Astrocyte (in vitro differentiated cells and primary cell): ENCODE measurements around the gene IQUB. TPM values are rescaled to one million over a fixed set of nuclear protein-coding genes. Genes with fewer than 3 reads are reported as not detected.
A peak's percentile ranks its signal among the peaks of the same experiment; 100 is the strongest.

ENCODE experiments used
- DNase-seq: peaks from one replicate; pipeline ENCODE4 v3.0.0-alpha.2; 2010; ENCODE audit warnings: low read depth
- FAIRE-seq: peaks from 2 replicates; lab custom pipeline; 2011; peaks lifted over from hg19 to GRCh38; lab: Jason Lieb, UNC
- H2AFZ ChIP-seq: 2 replicates; pipeline ENCODE4 v1.6.0; 2012; ENCODE audit warnings: low read depth, low read length, inconsistent platforms
- H3K27ac ChIP-seq: 2 replicates; pipeline ENCODE4 v1.5.1; 2011; ENCODE audit warnings: low read depth, low read length, inconsistent platforms
- H3K27me3 ChIP-seq: 2 replicates; pipeline ENCODE4 v1.6.0; 2011; ENCODE audit warnings: low read length, inconsistent platforms; ENCODE audit not compliant: insufficient read depth
- H3K36me3 ChIP-seq: 2 replicates; pipeline ENCODE4 v1.5.1; 2011; ENCODE audit warnings: low read length, inconsistent platforms; ENCODE audit not compliant: insufficient read depth
- H3K4me1 ChIP-seq: 2 replicates; pipeline ENCODE4 v1.5.1; 2011; ENCODE audit warnings: low read length, inconsistent platforms; ENCODE audit not compliant: insufficient read depth
- H3K4me2 ChIP-seq: 2 replicates; pipeline ENCODE4 v1.6.0; 2012; ENCODE audit warnings: low read length, inconsistent platforms
- H3K4me3 ChIP-seq: 2 replicates; pipeline ENCODE4 v1.5.1; 2011; ENCODE audit warnings: low read depth, mild to moderate bottlenecking, low read length, inconsistent platforms; ENCODE audit not compliant: insufficient read depth
- H3K79me2 ChIP-seq: 2 replicates; pipeline ENCODE4 v1.6.0; 2012; ENCODE audit warnings: mild to moderate bottlenecking, low read length, inconsistent platforms; ENCODE audit not compliant: insufficient read depth
- H3K9ac ChIP-seq: 2 replicates; pipeline ENCODE4 v1.6.0; 2012; ENCODE audit warnings: mild to moderate bottlenecking, low read length, inconsistent platforms
- H3K9me3 ChIP-seq: 2 replicates; pipeline ENCODE4 v1.5.1; 2012; ENCODE audit warnings: low read depth, mild to moderate bottlenecking, low read length, inconsistent platforms; ENCODE audit not compliant: insufficient read depth
- H4K20me1 ChIP-seq: 2 replicates; pipeline ENCODE4 v1.6.0; 2012; ENCODE audit warnings: low read length, inconsistent platforms; ENCODE audit not compliant: insufficient read depth
- H3K27ac Mint-ChIP-seq: one replicate; pipeline ENCODE4 v1.8.0; 2021; ENCODE audit warnings: mild to moderate bottlenecking, mixed read lengths; ENCODE audit not compliant: unreplicated experiment
- H3K27me3 Mint-ChIP-seq: one replicate; pipeline ENCODE4 v1.8.0; 2021; ENCODE audit warnings: low read depth, mixed read lengths; ENCODE audit not compliant: unreplicated experiment
- H3K36me3 Mint-ChIP-seq: one replicate; pipeline ENCODE4 v1.8.0; 2021; ENCODE audit warnings: low read depth, mixed read lengths; ENCODE audit not compliant: unreplicated experiment
- H3K4me1 Mint-ChIP-seq: one replicate; pipeline ENCODE4 v1.8.0; 2021; ENCODE audit warnings: low read depth, mixed read lengths; ENCODE audit not compliant: unreplicated experiment
- H3K4me3 Mint-ChIP-seq: one replicate; pipeline ENCODE4 v1.8.0; 2021; ENCODE audit warnings: mild to moderate bottlenecking, moderate library complexity, mixed read lengths; ENCODE audit not compliant: unreplicated experiment
- H3K9me3 Mint-ChIP-seq: one replicate; pipeline ENCODE4 v1.8.0; 2021; ENCODE audit warnings: mild to moderate bottlenecking, mixed read lengths; ENCODE audit not compliant: unreplicated experiment
- CTCF ChIP-seq: IDR thresholded peaks from 2 replicates; pipeline ENCODE4 v1.5.1; 2011; ENCODE audit warnings: low read depth, mild to moderate bottlenecking, inconsistent platforms, low read length, moderate library complexity; ENCODE audit not compliant: insufficient read depth
- EZH2 ChIP-seq: IDR thresholded peaks from 2 replicates; pipeline ENCODE4 v1.6.1; 2012; ENCODE audit warnings: mild to moderate bottlenecking, low read length, inconsistent platforms; ENCODE audit not compliant: insufficient read depth
- total RNA-seq: library from RNA; stranded (reverse); gene quantifications from 2 replicates; pipeline ENCODE4 v1.2.1, GENCODE V29; 2021

The IQUB gene
- total RNA-seq, 1 donor from 2014 or later: 0.59 TPM

- H3K36me3 ChIP-seq: peaks cover 12% of the 10 kb centered on the region
- H3K79me2 ChIP-seq: peaks cover 21% of the 10 kb centered on the region
- no peaks in the 10 kb centered on the region for H3K9me3 ChIP-seq
- H3K27ac ChIP-seq: no peak overlapping the region
- no peak overlapping the region for H3K4me2 ChIP-seq
- no peak overlapping the region for H3K27ac Mint-ChIP-seq
- no peaks in the 10 kb centered on the region for H3K4me1 ChIP-seq
- no peak overlapping the region for H2AFZ ChIP-seq
- no peaks in the 10 kb centered on the region for H3K27me3 Mint-ChIP-seq
- H3K4me3 Mint-ChIP-seq: no peak overlapping the region
- no peaks in the 10 kb centered on the region for H3K27me3 ChIP-seq
- H3K4me3 ChIP-seq: no peak overlapping the region
- peaks cover 3% of the 10 kb centered on the region for H3K36me3 Mint-ChIP-seq
- no peaks in the 10 kb centered on the region for H3K4me1 Mint-ChIP-seq
- H3K9me3 Mint-ChIP-seq: peaks cover 2% of the 10 kb centered on the region
- no peak for TF ChIP-seq EZH2
- TF ChIP-seq CTCF: no peak
- no peak for FAIRE-seq
- no peaks in the 10 kb centered on the region for H4K20me1 ChIP-seq
- DNase-seq: peak; percentile 29
- no peak overlapping the region for H3K9ac ChIP-seq
These were observed 14.0 kb upstream of the IQUB start for GRCh38 chr7:123548406-123548805.

- H3K9me3 ChIP-seq: no peaks in the 10 kb centered on the region
- no peak overlapping the region for H3K4me3 ChIP-seq
These were observed 5.5 kb upstream of the IQUB start for GRCh38 chr7:123539871-123540270.

More at GRCh38 chr7:123539871-123540270, 5.5 kb upstream of the IQUB start:
- Histone ChIP-seq H3K36me3 (no peaks in the 10 kb centered on the region), H3K79me2 (no peaks in the 10 kb centered on the region), H3K27me3 (no peaks in the 10 kb centered on the region), H3K27ac (no peak overlapping the region), H4K20me1 (no peaks in the 10 kb centered on the region), H3K9ac (no peak overlapping the region), H2AFZ (no peak overlapping the region), H3K4me2 (no peak overlapping the region), H3K4me1 (peaks cover 15% of the 10 kb centered on the region)
- no peak for TF ChIP-seq EZH2
- TF ChIP-seq CTCF: no peak
- no peaks in the 10 kb centered on the region for H3K36me3 Mint-ChIP-seq
- no peak for DNase-seq
- peaks cover 13% of the 10 kb centered on the region for H3K4me1 Mint-ChIP-seq
- H3K27ac Mint-ChIP-seq: no peak overlapping the region
- H3K27me3 Mint-ChIP-seq: no peaks in the 10 kb centered on the region
- no peak for FAIRE-seq
- no peak overlapping the region for H3K4me3 Mint-ChIP-seq
- H3K9me3 Mint-ChIP-seq: no peaks in the 10 kb centered on the region
